Measurements from ENCODE around the gene TSPAN15.
"Not testable (repeated sequence)": the region's sequence is repeated elsewhere in the genome, so short reads cannot be mapped to it uniquely, and the experiment has no call there.

The TSPAN15 gene

GRCh38 chr10:69446650-69447151 lies 4.6 kb upstream of the TSPAN15 start:
- no peak for DNase-seq (ENCODE audit: low read depth)

GRCh38 chr10:69449841-69450240 lies 1.4 kb upstream of the TSPAN15 start:
- DNase-seq (ENCODE audit: low read depth) = no peak

- DNase-seq (ENCODE audit: low read depth) = not testable (repeated sequence)
These were observed 870 bp upstream of the TSPAN15 start for GRCh38 chr10:69450395-69450794.

- no peak for DNase-seq (ENCODE audit: low read depth)
These were observed 553 bp downstream of the TSPAN15 start for GRCh38 chr10:69451784-69452251.

GRCh38 chr10:69452676-69453415 lies 1.6 kb downstream of the TSPAN15 start:
- no peak for DNase-seq (ENCODE audit: low read depth)

GRCh38 chr10:69453795-69454194 lies 2.5 kb downstream of the TSPAN15 start:
- no peak for DNase-seq (ENCODE audit: low read depth)

GRCh38 chr10:69455006-69455763 lies 3.9 kb downstream of the TSPAN15 start:
- DNase-seq (ENCODE audit: low read depth) = no peak

GRCh38 chr10:69456880-69457693 lies 5.8 kb downstream of the TSPAN15 start:
- no peak for DNase-seq (ENCODE audit: low read depth)

- no peak for DNase-seq (ENCODE audit: low read depth)
These were observed 6.5 kb downstream of the TSPAN15 start for GRCh38 chr10:69457771-69458237.

- no peak for DNase-seq (ENCODE audit: low read depth)
These were observed 7.3 kb downstream of the TSPAN15 start for GRCh38 chr10:69458430-69459100.

GRCh38 chr10:69459101-69459790 lies 8.0 kb downstream of the TSPAN15 start:
- no peak for DNase-seq (ENCODE audit: low read depth)

- no peak for DNase-seq (ENCODE audit: low read depth)
These were observed 8.8 kb downstream of the TSPAN15 start for GRCh38 chr10:69459893-69460575.

- DNase-seq (ENCODE audit: low read depth) = no peak
These were observed 9.4 kb downstream of the TSPAN15 start for GRCh38 chr10:69460576-69461242.

GRCh38 chr10:69461243-69462025 lies 10.2 kb downstream of the TSPAN15 start:
- DNase-seq (ENCODE audit: low read depth) = no peak

- DNase-seq (ENCODE audit: low read depth) = no peak
These were observed 12.6 kb downstream of the TSPAN15 start for GRCh38 chr10:69463886-69464285.

- no peak for DNase-seq (ENCODE audit: low read depth)
These were observed 13.1 kb downstream of the TSPAN15 start for GRCh38 chr10:69464401-69464800.

- DNase-seq (ENCODE audit: low read depth) = no peak
These were observed 13.6 kb downstream of the TSPAN15 start for GRCh38 chr10:69464801-69465401.

GRCh38 chr10:69465457-69466157 lies 14.3 kb downstream of the TSPAN15 start:
- DNase-seq (ENCODE audit: low read depth) = no peak
